Choroid plexus epithelial cell (primary cell): ENCODE measurements around the gene RFPL1.
"Not testable (repeated sequence)": the region's sequence is repeated elsewhere in the genome, so short reads cannot be mapped to it uniquely, and the experiment has no call there.

Experiments
- DNase-seq: peaks from one replicate; pipeline ENCODE4 v3.0.0-alpha.2; 2010; ENCODE audit warnings: low read depth
- H3K4me3 ChIP-seq: 2 replicates; pipeline ENCODE4 v1.5.1; 2011; ENCODE audit warnings: low read depth, mild to moderate bottlenecking, control low read depth, low read length, moderate library complexity
- CTCF ChIP-seq: conservative IDR thresholded peaks from 2 replicates; pipeline ENCODE4 v1.5.1; 2011; ENCODE audit warnings: low read depth, mild to moderate bottlenecking, control low read depth, inconsistent platforms, low read length, moderate library complexity

The RFPL1 gene

GRCh38 chr22:29482726-29483125, 44.3 kb downstream of the RFPL1 start:
- TF ChIP-seq CTCF = no peak
- DNase-seq = no peak
- H3K4me3 ChIP-seq = no peak overlapping the region

- TF ChIP-seq CTCF = no peak
- no peak overlapping the region for H3K4me3 ChIP-seq
Measured at GRCh38 chr22:29483254-29483653, 44.9 kb downstream of the RFPL1 start.

GRCh38 chr22:29484642-29485041, 46.3 kb downstream of the RFPL1 start:
- no peak overlapping the region for H3K4me3 ChIP-seq

More at GRCh38 chr22:29483254-29483653, 44.9 kb downstream of the RFPL1 start:
- no peak for DNase-seq

GRCh38 chr22:29485448-29485847, 47.1 kb downstream of the RFPL1 start:
- no peak overlapping the region for H3K4me3 ChIP-seq
- TF ChIP-seq CTCF = no peak
- DNase-seq = no peak

More at GRCh38 chr22:29484642-29485041, 46.3 kb downstream of the RFPL1 start:
- no peak for TF ChIP-seq CTCF
- DNase-seq = no peak

- no peak for TF ChIP-seq CTCF
- H3K4me3 ChIP-seq = no peak overlapping the region
- no peak for DNase-seq
Measured at GRCh38 chr22:29487426-29487986, 49.1 kb downstream of the RFPL1 start.

GRCh38 chr22:29489127-29489780, 50.9 kb downstream of the RFPL1 start:
- not testable (repeated sequence) for H3K4me3 ChIP-seq, DNase-seq

GRCh38 chr22:29491012-29491411, 52.6 kb downstream of the RFPL1 start:
- DNase-seq = no peak
- H3K4me3 ChIP-seq = no peak overlapping the region
- no peak for TF ChIP-seq CTCF
